SKM-1 treated with dmso at 0.1 percent for 144 hours (cell line): ENCODE measurements around the gene DDIAS.
"Not testable (repeated sequence)": the region's sequence is repeated elsewhere in the genome, so short reads cannot be mapped to it uniquely, and the experiment has no call there.

Experiments used
- DNase-seq: peaks from one replicate; lab custom pipeline; 2025; ENCODE audit not compliant: unreplicated experiment; lab: John Stamatoyannopoulos, UW

DDIAS gene

DNA sequence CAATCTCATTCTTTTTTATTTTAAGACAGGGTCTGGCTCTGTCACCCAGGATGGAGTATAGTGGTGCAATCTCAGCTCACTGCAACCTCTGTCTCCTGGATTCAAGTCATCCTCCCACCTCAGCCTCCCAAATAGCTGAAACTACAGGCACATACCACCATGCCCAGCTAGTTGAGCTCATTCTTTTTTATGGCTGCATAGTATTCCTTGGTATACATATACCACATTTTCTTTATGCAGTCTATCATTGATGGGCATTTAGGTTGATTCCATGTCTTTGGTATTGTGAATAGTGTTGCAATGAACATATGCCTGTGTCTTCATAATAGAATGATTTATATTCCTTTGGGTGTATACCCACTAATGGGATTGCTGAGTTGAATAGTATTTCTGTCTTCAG, 60.5 kb downstream of the DDIAS start:
- DNase-seq = not testable (repeated sequence)

DNA sequence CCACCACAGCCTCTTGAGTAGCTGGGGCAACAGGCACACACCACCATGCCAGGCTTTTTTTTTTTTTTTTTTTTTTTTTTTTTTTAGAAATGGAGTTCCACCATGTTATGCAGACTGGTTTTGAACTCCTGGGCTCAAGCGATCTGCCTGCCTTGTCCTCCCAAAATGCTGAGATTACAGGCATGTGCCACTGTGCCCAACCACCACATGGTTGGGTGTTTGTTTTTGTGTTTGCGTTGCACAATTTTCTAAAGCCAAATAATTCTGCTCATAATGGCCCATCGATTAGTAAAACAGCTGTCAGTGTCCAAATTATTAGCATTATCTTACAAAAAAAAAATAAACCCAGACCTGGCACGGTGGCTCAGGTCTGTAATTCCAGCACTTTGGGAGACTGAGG, 65.8 kb downstream of the DDIAS start:
- DNase-seq = no peak

DNA sequence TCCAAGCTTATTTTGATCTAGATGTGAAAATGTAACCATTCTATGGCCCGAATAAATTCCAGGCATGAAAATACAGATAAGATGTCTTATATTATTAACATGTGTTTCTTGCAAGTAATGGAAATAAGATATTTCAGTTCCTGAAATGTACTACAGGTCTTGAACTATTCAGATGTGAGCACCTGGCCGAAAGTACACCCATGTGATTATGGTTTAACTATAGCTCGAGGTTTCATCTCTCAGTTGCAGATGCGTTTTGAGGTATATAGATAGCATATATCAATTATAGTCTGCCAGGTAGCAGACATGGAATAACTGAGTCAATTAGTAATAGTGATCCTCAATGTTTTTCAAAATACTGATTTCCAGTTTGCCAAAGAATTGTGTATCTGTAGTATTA, 68.3 kb downstream of the DDIAS start:
- DNase-seq = no peak

DNA sequence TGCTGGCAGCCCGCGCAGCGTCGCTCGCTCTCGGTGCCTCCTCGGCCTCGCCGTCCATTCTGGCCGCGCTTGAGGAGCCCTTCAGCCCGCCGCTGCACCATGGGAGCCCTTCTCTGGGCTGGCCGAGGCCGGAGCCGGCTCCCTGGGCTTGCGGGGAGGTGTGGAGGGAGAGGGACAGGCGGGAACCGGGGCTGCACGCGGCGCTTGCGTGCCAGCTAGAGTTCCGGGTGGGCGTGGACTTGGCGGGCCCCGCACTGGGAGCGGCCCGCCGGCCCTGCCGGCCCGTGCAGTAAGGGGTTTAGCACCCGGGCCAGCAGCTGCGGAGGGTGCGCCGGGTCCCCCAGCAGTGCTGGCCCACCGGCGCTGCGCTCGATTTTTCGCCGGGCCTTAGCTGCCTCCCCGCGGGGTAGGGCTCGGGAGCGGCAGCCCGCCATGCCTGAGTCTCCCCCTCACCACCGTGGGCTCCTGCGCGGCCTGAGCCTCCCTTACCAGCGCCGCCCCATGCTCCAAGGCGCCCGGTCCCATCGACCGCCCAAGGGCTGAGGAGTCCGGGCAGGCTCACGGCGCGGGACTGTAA, 69.1 kb downstream of the DDIAS start:
- not testable (repeated sequence) for DNase-seq

DNA sequence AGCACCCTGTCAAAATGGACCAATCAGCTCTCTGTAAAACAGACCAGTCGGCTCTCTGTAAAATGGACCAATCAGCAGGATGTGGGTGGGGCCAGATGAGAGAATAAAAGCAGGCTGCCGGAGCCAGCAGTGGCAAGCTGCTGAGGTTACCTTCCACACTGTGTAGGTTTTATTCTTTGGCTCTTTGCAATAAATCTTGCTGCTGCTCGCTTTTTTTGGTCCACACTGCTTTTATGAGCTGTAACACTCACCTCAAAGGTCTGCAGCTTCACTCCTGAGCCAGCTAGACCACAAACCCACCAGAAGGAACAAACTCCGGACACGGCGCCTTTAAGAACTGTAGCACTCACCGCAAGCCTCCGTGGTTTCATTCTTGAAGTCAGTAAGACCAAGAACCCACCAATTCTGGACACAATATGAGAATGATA, 70.0 kb downstream of the DDIAS start:
- not testable (repeated sequence) for DNase-seq

DNA sequence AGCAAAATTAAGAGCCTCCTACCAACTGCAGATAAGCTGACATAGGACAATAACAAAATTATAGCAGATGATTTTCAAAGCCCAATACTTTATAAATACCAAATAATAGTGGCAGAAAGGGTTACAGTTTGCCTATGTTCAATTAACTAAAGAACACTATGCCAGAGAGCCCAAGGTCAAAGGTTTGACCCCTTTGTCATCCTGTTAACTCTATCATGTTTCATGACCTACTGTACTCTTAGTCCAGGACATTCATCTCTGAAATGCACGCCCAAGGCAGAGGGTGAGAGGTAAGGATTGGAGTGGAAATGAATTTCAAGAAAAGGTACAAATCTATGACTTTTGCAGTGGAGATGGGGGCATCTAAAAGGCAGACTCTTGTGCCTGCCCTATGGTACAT, 70.6 kb downstream of the DDIAS start:
- no peak for DNase-seq

DNA sequence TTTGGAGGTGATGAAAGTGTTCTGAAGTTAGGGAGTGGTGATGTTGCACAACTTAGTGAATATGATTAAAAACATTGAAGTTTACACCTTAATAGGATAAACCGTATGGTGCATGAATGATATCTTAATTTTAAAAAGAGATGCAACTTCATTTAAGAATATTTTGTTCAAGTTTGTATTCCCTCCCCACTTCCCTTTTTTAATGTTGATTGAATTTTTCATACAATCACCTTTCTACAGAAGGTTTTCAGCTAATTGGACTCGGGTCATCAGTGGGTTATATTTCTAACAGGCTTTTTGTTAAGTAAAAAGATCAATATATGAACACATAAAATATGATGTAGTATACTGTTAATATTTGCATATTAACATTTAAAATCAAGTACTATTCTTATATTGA, 72.6 kb downstream of the DDIAS start:
- DNase-seq = no peak

DNA sequence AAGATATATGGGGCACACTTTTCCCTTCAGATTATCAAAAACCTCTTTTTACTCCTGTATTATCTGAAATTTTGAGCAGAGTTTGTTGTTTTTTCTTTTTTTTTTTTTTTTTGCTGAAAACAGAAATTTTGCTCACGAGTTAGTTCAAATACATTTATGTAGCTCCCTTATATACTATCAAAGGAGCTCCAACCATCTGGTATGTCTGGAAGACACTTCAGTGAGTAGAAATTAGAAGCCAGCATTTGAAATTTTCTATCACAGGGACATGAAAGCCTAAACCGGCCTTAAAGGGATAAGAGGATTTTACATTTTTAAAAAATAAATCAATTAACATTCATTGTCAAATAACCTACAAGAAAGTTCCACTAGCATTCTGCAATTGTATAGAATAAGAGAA, 73.3 kb downstream of the DDIAS start:
- no peak for DNase-seq

DNA sequence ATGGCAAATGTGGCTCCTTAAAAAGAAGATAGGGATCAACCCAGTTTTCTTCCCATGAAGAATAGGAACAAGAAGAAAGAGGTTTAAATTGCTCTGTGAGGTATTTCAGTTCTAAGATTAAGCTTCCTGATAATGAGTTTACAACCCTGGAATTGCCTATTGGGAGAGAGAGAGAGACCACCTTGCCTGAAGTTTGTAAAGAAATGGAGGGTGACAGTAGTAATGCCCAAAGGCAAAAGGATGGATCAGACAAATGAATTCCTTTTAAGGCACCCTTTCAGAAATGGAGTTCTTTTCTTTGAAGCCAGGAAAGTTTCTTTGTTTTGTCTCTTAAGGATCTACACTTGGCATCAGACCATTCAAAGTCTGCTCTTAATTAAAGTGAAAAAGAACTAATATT, 74.3 kb downstream of the DDIAS start:
- DNase-seq = no peak

DNA sequence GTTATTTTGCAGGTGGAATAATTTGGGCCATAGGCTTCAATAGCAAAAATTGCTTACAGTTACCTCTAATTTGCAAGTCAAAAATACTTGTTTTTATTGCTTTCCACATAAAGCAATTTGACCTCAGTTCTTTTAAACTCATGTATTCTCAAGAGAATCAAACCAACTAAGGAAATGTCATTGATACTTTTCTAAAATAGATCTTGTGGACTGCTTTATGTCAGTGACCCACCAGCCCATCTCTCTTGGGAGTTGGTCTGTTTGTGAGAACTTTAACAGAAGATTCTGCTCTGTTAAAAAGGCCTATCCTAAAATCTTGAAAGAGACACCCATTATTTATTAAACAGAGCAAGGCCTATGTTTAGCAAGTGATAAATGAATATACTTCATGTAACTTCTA, 75.2 kb downstream of the DDIAS start:
- DNase-seq = no peak

DNA sequence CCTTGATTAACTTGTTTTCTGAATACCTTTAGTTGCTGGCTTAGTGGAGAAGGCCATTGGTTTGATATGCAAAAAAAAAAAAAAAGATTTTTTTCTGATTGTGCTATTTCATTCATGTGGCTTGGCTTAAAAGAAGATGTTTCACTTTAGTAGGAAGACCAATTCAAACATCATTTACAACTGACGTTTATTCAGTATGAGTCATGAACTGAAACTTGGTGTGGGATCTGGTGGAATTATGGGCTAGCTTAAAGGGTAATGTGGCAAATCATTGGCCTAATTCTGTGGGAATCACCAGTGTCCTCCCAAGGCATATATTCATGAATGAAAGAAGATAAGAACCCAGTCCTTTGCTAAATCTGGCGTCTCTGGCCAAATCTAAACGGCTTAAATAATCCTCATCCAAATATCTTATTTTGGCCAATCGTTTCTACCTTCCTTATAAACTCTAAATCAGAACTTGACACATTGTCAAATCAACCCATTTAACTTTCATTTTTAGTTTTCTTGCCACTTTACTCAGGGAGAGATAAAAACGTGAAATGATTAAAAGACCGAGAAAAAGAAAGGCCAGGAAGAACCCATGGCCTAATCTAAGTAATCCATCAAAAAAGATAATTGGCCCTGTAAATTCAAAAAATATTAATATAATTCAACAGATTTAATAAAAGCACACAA, 77.0 kb downstream of the DDIAS start:
- no peak for DNase-seq

DNA sequence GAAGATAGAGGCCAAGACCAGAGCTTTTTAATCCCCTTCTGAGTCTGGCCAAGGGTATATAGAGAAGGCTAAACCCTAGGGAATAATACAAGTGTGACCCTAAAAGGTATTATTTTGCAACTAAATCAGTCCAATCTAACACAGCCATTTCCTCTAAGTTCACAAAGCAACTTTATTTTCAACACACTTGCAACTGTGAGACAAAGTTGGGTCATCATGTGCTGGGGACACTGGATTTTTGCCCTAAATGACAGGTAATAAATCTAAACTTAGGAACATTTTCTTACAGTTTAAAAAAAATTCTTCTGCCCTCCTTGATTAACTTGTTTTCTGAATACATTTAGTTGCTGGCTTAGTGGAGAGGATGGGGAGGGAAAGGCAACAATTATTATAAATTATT, 78.3 kb downstream of the DDIAS start:
- no peak for DNase-seq

DNA sequence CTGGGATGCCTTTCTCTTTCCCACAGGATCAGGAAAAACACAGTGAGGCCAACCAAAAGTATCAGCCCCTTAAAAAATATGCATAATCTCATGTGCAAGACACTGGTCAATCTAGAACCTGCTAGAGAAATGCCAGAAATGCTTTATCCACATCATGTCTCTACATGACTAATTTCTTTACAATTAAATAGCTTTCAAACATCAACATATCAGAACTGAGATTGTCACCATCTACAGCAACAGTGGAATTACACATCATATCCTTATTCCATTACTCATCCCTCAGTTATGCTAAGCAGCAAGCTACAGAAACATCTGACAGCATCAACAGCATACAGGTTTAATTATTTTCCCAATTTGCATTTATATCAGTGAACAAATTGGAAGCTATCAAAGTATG, 78.8 kb downstream of the DDIAS start:
- DNase-seq = no peak

DNA sequence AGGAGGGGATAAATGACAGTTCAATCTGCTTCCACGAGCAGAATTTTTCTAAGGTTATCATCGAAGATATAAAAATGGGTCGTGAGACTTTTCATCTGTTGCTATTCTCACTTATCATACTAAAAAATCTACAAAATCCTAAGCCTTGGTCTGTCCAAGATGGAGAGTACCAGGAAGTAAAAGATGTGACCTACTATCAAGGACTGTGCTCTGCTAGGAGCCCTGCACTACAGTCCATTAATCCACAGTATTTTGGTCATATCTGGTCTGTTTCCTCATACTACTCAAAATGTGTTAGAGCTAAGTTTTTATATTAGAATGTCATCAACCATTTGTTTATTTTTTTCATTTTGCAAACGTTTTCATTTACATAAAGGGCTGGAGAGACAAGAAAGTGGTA, 79.4 kb downstream of the DDIAS start:
- DNase-seq = no peak

DNA sequence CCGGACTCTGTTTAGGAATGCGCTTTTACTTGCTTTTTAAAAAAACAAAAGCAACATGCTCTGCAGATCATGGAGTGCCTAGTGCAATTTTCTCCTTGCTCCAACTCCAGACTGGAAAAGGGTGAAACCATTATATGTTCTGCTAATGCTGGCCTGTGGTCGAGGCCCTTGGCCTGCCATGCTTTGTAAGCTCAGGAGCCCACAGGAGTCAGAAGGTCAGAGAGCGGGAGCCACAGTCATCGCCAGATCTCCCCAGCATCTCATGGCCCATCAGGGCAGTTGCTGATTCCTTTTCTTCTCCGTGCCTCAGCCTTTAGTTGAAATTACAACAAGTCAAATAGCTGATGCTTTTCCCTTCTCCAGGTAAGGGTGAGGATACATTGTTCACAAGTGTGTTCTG, 80.3 kb downstream of the DDIAS start:
- no peak for DNase-seq
